GM19452 (cell line): ENCODE measurements around the gene NOL4L.

ENCODE experiments used
- ATAC-seq: cut with Tn5 transposase; IDR thresholded peaks from one replicate; pipeline ENCODE4 v1.9.1; 2021; ENCODE audit not compliant: unreplicated experiment

Gene NOL4L

DNA sequence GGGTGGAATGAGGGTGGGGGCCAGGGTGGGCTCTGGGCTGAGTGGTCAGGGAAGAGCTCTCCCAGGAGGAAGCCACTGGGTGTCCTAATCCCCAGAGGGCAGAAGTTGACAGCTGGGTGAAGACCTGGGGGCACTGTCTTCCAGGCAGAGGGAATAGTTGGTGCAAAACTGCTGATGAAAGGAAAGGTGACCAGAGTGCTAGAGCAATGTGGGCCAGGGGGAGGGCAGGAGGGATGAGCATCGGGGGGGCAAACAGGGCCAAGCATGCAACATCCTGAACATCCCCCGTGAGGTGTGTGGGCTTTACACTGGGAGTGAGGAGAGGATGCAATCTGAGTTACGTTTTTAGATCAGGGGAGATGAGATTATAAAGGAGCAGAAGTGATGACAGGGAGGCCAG, 97.8 kb downstream of the NOL4L start:
- ATAC-seq = no peak

DNA sequence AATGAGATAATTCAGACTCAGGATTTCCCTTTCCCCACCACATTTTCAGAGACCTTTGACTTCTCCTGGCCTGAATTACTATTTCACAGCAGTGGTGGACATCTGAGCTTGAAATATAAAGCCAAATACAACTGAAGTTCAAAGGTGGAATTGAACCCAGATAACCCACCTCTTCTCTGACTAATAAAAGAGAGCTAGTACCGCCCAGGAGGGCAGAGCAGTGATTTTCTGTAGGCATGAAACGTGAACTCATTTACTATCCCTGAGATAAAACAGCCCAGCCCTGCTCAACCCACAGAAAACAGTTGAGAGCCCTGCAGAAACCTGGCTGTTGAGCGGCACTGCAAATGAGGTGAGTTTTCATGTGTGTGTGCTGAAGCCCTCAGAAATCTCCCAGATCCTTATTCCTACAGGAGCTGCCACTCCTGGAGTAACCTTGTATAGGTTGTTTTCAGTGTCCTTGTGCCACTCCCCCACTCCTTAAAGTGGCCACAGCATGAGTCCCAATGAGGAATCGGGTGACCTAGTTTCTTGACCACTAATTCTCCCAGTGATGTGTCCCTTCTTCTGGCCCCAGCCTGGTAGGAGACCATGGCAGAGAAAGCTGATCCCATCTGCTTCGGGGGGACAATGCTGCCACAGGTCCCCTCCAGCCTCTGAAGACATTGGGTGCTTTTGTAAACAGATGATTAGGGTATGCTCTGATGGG, 99.2 kb downstream of the NOL4L start:
- no peak for ATAC-seq

DNA sequence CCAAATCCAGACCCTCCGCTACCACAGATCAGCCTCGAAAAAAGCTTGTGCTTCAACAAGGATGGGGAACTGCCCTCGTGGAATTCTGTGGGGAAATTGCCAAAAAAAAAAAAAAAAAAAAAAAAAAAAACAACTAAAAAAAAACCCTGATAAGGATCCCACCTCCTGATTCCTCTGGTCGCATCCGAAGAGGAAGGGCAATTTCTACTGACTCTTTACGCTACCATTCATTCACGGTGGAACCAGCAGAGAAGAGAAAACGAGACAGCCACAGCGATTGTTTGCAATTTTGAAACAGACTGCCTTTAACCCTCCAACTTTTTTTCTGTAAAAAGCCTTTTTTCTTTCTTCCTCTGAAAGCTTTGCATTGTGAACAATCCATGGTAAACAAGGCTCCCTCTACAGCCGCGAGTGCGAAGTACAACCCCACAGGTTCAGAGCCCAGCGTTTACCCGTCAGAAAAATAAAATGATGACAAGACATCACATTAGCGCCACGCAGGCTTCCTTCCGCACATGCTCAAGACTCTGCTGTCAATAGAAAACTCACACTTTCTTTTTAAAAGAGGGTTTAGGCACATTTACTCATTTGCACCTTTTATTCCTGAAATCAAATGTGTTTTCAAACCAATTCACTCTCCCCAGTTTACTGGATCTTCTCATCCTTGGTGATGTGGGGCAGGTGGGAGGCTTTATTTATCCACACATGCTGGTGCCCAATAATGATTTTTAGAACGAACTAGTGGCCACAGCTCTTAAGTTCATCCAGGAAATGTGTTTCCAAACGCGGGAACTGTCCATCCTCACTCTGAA, 100.0 kb downstream of the NOL4L start:
- ATAC-seq = no peak

DNA sequence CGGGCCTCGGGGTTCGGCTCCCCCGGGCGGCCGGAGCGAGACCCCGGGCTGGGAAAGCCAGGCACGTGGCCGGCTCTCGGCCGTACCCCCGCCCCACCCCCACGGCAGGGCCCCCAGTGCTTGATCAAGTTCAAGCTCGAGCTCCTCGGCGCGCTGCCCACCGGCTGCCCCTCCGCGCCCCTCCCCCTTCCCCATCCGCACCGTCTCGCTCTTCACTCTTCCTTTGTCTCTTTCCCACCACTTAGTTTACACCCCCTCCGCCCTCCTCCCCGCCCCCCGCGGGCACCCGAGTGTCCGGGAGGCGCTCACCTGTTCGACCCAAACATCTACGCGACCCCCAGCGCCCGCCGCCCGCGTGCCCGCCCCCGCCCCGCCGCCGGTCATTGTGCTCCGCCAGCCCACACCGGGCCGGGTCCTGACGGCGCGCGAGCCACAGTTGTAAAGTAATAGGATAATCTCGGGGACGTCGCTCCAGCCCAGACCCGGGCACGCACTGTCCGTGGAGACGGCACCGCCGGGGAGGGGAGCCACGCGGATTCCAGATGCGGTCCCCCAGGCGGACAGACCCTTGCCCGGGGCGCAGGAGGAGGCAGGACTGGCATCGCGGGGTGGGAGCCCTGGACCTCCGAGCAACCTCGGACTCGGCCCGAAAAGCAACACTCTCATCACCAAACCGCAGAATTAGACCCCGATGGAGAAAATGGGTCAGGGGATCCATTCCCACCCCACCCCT, 100.7 kb downstream of the NOL4L start:
- ATAC-seq = no peak

DNA sequence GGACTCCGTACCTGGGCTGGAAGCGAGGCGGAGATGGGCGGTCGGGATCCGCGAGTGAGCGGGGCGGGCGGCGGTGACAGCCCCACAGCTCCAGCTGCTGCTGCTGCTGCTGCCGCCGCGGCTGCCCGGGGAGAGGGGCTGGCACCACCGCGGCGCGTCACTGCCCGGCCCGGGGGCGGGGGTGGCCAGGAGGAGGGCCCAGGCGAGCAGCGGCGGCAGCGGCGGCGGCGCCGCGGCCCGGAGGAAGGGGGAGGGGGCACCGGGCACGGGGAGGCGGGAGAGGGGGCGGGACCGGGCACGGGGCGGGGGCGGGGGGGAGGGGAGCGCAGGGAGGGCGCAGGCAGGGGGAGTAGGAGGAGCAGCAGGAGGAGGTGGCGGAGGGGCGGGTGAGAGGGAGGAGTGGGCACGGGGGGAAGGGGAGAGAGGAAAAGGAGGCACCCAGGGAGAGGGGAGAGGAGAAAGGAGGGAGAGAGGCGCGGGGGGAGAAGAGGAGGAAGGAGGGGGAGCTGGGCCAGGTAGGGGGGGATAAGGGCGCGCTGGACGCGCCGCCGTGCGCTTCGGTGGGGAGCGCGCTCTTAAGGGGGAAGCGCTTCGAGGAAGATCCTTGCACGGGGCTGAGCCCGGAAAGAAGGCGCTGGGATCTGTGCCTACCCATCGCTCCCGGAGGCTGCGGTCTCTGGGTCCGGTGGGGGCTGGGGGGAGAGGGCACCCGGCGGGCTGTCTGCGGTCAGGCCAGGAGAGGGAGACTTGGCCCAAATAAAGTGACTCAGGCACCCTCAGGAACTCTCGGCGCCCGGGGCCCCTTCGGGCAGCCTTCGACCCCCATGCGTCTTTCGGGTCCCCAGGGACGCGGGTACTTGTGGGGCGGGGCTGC, 101.5 kb downstream of the NOL4L start:
- ATAC-seq = no peak

DNA sequence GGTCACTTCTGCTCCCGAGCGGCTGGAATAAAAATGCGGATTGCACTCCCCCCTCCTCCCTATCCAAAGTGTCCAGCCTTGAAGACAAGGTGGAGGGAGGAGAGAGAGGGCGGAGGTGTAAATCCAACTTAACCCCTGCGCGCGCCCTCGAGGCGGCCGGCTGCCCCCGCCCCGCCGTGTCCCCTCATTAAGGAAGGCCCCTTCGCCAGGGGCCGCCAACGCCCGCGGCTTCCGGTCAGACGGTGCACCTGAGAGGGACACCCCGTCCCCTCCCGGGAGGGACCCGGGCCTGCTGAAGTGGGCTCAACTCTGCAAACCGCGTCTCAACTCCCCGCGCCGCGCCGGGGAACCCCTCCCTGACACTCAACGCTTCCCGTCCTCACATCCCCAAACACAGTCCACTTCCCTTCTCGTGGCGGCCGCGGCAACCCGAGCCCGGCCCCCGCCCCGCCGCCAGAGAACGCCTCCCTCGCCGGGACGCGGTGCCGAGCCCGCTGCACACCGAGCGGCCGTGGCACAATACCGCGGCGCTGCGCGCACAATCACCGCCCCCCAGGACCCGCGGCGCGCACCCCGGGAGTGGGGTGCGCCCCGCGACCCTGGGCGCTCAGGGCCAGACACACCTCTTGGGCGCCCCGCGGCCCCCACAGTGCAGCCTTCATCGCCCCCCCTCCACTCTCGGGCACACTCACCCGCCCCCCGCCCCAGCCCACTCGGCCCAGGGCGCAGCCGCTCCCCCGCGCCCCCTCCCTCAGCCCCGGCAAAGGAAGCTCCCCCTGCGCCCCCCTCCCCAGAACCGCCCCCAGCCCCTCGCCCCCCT, 102.5 kb downstream of the NOL4L start:
- ATAC-seq = no peak

DNA sequence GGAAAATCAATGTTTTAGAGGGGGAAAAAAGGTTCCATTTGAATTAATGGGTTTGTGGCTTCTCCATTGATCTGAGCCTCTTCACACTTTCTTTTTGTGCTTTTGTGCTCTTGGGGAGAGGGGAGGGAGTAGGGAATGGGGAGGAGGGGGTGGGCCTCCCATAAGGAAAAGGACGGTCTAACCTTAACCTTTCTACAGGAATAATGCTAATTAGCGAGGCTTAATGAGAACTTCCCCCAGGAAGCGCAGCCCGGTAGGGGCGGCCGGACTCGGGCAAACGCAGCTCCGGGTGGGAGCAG, 103.0 kb downstream of the NOL4L start:
- no peak for ATAC-seq

DNA sequence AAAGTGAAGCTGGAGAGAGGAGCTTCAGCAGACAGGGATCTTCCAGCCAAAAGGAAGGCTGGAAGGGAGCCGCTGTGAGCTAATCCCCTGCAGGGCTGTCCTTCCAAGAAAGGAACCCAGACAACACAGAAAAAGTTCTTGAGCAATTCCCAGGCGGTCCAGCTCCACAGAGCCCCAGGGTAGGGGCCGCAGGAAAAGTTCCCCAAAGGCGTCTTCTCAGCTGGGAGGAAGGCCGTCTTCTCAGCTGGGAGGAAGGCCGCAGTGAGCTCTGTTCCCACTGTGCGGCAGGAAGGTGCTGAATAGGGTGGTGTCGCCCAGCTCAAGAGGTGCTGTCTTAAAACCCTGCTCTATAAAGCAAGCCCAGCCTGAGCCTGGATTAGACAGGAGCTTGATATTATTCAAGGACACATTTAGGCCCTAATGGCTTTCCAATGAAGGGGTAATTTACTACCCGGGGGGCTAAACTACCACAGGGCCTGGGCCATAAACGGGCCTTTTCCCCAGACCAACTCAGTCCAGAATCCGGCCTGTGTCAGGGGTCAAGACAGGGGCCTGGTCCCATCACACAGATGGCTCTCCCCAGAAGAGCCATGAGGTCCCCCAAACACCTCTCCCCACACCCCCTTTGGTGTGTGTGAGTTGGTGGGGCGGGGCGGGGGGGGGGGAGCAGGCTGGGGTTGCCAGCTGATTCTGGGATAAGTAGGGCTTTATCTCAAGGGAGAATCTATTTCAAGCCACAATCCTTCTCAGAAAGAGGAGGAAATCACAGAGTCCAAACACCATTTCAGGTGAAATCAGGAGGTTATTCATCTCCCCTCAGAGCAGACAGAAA, 103.6 kb downstream of the NOL4L start:
- no peak for ATAC-seq

DNA sequence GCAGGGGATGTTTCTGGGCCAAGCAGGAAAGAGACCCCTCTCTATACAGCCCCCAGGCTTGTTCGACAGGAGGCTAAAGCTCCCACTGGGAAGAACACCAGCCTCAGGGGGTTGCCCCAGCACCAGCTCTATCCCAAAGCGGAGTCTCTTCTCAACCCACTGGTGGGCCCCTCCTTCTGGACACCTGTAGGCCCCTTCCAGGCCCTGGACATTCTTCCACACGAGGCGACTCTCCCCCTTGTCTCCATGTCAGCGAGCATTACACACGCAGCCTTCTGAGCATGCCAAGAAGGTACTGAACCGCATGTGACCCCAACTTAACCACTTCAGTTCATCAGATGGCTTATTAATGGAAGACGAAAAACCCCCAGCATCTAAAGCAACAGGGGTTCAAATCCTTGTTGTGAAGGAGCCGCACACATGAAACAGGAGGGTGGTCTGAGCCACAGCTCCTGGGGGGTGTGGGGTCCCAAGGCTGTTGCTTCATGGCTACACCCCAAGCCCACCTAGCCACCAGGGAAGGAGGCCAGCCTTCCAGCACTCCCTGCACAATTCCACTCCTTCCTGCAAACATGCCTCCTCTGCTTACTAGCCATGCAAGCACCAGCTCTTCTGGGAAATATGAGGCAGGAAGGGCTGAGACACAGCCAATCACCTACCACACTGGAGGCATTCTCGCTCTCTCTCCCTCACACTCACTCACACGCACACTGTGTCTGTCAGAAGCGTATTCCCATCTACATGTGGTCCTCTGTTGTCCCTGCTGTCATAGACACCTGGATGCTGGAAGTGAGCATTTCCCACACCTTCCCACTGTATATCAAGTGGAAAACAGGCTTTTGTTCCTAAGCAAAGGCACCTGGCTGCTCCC, 104.5 kb downstream of the NOL4L start:
- ATAC-seq = no peak

DNA sequence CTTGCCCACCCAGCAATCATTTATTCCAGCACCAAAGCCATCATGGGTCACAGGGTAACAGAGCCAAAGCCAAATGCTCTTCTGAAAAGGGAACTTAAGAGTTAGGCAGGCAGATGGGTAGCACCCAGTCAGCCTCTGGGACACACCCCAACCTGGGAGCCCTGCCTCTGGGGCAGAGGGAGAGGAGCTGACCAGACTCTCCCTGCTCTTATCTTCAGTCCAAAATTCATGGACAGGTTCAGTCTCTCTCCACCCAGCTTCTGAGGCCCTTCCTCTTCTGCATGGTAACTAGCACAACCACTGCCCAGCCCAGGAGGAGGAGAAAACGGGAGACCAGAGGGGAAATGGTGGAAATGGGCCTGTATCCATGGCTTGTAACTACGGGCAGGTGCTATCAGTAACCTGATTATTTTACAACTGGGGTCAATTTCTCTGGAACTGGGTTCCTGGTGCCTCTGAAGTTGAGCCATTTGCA, 105.4 kb downstream of the NOL4L start:
- no peak for ATAC-seq

DNA sequence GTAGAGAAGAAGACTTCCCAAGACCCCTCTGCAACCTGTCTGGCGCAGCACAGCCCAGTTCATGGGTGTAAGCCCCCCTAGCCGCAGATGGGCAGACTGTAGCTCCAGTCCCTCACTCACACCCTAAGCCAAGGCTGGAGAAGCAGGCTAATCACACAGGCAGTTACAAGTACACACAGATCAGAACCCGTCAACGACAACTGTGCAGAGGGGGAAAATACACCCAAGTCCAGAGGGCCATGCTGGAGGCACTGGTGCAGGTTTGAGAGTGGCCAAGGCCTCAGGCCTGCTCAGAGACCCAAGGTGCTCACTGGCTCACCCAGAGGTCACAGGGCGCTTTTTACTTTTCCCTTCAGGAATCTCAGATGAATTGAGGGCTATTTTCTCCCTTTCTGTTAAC, 106.1 kb downstream of the NOL4L start:
- no peak for ATAC-seq

DNA sequence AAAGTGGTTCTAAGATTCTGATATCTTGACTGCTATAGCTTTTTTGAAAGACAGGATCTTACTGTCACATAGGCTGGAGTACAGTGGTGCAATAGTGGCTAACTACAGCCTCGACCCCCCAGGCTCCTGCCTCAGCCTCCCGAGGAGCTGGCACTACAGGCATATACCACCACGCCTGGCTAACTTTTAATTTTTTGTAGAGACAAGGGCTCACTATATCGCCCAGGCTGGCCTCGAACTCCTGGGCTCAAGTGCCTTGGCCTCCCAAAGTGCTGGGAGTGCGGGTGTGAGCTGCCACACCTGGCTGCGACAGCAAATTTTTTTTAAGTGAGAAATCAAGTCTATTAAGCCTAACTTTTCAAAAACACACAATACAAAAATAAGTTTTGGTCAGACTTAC, 106.6 kb downstream of the NOL4L start:
- ATAC-seq = no peak

DNA sequence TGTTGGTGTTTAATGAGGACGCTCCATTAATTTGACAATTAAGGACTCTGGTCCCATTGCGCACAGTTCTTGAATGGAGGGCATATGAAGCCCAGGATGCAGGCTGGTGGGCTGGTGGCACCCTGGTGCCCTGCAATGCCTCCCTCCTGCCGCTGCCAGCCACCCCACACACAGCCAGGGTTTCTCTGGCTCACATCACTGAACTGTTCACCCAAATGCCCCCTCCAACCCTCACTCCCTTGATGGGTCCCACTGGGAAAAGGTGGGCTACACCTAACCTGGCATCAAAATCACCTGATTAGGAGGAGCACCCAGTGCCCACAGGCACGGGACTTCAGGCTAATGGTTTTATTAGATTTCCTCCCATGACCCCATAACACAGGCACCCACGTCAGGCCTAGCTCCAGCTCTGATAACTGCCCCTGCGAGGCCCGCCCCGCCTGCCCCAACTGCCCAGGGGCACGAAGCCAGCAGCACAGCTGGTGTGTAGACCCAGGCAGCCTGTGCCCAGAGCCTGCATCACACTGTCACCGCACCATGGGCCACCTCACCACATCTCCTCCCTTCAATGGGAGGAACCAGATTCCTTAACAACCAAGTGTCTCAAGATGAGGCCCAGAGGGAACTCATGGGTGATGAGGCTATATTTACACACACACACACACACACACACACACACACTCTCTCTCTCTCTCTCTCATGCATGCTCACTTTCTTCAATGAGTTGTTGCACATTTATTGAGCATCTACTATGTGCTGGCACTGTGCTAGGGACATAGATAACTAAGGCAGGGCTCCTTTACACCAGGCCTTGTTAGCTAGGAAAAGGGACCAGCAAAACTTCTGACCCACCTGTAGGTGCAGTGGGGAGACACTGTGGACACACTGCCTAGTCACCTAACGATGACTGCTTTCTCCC, 107.3 kb downstream of the NOL4L start:
- no peak for ATAC-seq

DNA sequence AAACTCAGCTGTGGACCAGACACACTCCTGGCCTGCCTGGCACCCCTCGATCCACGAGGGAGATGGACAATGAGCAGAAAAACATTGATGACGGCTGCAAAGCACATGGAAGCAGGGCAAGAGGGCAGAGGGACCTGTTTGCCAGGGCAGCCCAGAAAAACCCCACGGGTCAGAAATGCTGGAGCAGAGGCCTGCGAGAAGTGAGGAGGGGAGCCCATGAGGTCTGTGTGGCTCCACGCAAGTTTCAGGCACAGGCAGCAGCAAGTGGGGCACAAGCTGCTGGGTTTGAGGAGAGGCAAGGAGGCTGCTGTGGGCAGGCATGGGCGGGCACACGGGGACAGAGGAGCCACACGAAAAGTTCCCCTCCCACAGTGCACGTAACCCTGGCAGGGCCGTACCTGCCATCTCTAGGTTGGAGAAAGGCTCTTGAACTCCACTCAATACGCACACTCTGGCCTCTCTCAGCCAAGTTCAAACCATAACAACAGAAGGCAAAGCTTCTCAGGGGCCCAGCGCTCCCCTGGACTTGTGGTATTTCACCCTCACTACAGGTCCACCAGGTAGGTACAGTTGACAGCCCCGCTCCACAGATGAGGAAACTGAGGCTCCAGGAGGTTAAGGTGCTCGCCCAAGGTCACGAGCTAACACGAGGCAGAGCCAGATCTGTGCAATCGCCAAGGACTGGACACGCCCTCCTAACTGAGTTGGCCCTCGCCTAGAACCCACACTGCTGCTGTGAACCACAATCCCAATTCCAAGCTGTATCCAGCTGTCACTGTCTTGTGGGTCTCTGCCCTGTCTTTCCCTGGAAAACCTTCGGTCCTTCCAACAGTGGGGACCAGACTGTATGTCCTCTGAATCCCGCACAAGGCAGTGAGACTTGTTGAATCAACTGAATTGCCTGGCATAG, 108.2 kb downstream of the NOL4L start:
- ATAC-seq = no peak

DNA sequence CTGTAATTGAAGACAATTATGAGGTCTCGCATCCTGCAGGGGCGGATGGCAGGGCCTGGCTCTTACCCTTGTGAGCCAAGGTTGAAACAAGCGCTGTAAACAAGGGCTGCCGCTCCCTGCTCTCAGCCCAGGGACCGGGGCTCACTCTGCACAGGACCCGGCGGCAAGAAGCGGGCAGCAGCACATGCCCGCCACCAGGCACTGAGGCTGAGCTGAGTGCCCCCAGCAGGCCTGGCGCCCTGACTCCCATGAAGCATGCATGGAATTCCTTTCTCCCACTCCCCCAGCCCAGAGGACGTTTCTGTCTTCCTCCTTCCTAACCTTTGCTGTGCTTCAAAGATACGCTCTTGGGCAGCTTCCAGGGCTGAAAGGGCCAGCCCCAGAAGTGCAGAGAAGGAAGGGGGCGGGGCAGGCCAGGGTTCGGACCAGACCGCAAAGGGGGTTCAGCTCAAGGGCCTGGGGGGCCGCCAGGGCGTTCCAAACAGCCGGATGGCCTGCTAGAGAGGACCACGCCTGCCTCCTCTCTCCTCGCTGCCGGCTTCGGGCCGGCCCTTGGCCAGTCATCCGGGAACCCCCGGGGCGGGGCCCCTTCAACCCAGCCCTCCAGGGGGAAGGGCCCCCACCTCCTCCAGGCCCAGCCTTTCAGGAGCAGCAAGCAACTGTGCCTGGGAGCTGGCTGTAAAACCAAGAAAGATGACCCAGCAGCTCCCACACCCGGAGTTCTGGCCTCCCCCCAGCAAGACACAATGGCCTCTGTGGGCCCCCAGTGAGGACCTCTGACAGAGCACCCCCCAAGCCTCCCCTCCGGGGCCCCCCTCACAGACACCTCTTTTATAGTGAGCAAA, 109.9 kb downstream of the NOL4L start:
- no peak for ATAC-seq

DNA sequence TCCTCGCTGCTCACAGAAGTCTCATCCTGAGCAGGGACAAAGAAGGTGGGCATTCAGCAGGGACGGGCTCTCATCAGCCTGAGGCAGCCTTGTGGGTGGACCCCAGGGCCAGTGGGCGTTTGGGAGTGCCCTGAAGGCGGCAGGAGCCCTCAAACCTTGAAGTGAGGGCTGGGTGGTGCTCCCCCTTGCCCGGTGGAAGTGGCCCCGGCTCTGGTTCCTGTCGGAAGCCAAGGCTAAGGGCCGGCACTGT, 110.5 kb downstream of the NOL4L start:
- ATAC-seq = no peak
